A549 (cell line): ENCODE data around the gene MIB1. TPM values are rescaled to one million over a fixed set of nuclear protein-coding genes. Genes with fewer than 3 reads are reported as not detected.

ENCODE experiments used
- ATAC-seq, 2 experiments: fragments of 200-7000 bp in 1 of 2; fragments of >200 bp in 1 of 2; cut with Nextera tagmentation in 1 of 2; cut with Tn5 transposase in 1 of 2; 3 replicates each; pipeline versions ENCODE4 v1.8.0 to v1.9.1; 2018 to 2020; ENCODE audit warnings: mild to moderate bottlenecking in 1 of 2, moderate library complexity in 1 of 2
- CTCF ChIA-PET: fragments of 300-600 bp; sonication (Branson Sonifier 250); formaldehyde crosslinking; extraction: SDS; loops from one replicate; lab custom pipeline; 2021; ENCODE audit warnings: antibody characterized with exemption, inconsistent platforms; lab: Yijun Ruan, JAX
- POLR2A ChIA-PET: fragments of 350-600 bp; formaldehyde crosslinking; extraction: SDS; loops from one replicate; lab custom pipeline; 2021; ENCODE audit warnings: antibody characterized with exemption, inconsistent platforms; lab: Yijun Ruan, JAX
- DNase-seq, 2 experiments: peaks; one replicate each; pipeline versions ENCODE4 v3.0.0 to v3.0.0-alpha.2; 2011 to 2016; ENCODE audit warnings: low read depth in 1 of 2, low spot score in 1 of 2
- FAIRE-seq: peaks from 2 replicates; lab custom pipeline; 2011; peaks lifted over from hg19 to GRCh38; lab: Jason Lieb, UNC
- H3K27ac ChIP-seq, 2 experiments: fragments of >200 bp; sonication (Bioruptor Twin); formaldehyde crosslinking; 3 replicates each; pipeline ENCODE4 v1.5.1; 2016 to 2017
- H3K4me1 ChIP-seq: fragments of >200 bp; sonication (Bioruptor Twin); formaldehyde crosslinking; 3 replicates; pipeline ENCODE4 v1.6.1; 2016
- H3K4me2 ChIP-seq: fragments of >200 bp; sonication (Bioruptor Twin); formaldehyde crosslinking; 3 replicates; pipeline ENCODE4 v1.6.1; 2016
- H3K4me3 ChIP-seq: fragments of >200 bp; sonication (Bioruptor Twin); formaldehyde crosslinking; 3 replicates; pipeline ENCODE4 v1.5.1; 2016
- H3K9me3 ChIP-seq: fragments of >200 bp; sonication (Bioruptor Twin); formaldehyde crosslinking; 3 replicates; pipeline ENCODE4 v1.6.1; 2016
- CHD2 ChIP-seq: fragments of 150-350 bp; IDR thresholded peaks from 2 replicates; pipeline ENCODE4 v1.6.1; 2014; ENCODE audit warnings: low read length; ENCODE audit not compliant: partially characterized antibody
- HEYL ChIP-seq: fragments of 250-450 bp; sonication (Bioruptor Pico); IDR thresholded peaks from 2 replicates; pipeline ENCODE4 v1.8.0; 2021; ENCODE audit warnings: mild to moderate bottlenecking, moderate library complexity
- JUN ChIP-seq, 2 experiments: fragments of >200 bp; sonication (Bioruptor Twin); formaldehyde crosslinking; IDR thresholded peaks; 2 replicates in 1 of 2; 3 replicates in 1 of 2; pipeline ENCODE4 v1.6.1; 2016 to 2017
- KDM5A ChIP-seq: fragments of 200-600 bp; sonication (generic); IDR thresholded peaks from 2 replicates; pipeline ENCODE4 v1.6.1; 2016; ENCODE audit warnings: antibody characterized with exemption, mild to moderate bottlenecking
- MAZ ChIP-seq: fragments of 150-350 bp; IDR thresholded peaks from 2 replicates; pipeline ENCODE4 v1.6.1; 2014; ENCODE audit warnings: antibody characterized with exemption, low read depth, low read length, borderline replicate concordance
- NFE2L2 ChIP-seq: fragments of 150-350 bp; conservative IDR thresholded peaks from 2 replicates; pipeline ENCODE4 v1.6.1; 2014; ENCODE audit warnings: low read length
- NR3C1 ChIP-seq: fragments of >200 bp; sonication (Bioruptor Twin); formaldehyde crosslinking; IDR thresholded peaks from 3 replicates; pipeline ENCODE4 v1.6.1; 2017
- RAD21 ChIP-seq, 2 experiments: fragments of >200 bp in 1 of 2; sonication (Bioruptor Twin) in 1 of 2; formaldehyde crosslinking in 1 of 2; IDR thresholded peaks in 1 of 2; conservative IDR thresholded peaks in 1 of 2; 2 replicates in 1 of 2; 3 replicates in 1 of 2; pipeline ENCODE4 v1.6.1; 2012 to 2018; ENCODE audit warnings: inconsistent platforms in 1 of 2
- WGBS: methylation state at CpG from one replicate; pipeline ENCODE4 v1.1.6; 2017; ENCODE audit errors: missing lambda C conversion rate; 5-methylcytosine and 5-hydroxymethylcytosine counted together
- polyA plus RNA-seq, 4 experiments: library from polyadenylated mRNA; depleted of rRNA in 3 of 4; stranded (reverse); fragments of >200 nt; fragmentation: RNase III in 1 of 4; extraction: RNeasy Plus Mini Kit Qiagen cat#74134 plus additional on column Dnase treatment in 1 of 4; gene quantifications; 2 replicates in 3 of 4; 3 replicates in 1 of 4; pipeline ENCODE4 v1.2.3, GENCODE V29; 2011 to 2017
- small RNA-seq, 6 experiments: library from RNA; depleted of rRNA; stranded (forward); fragments of <200 nt; gene quantifications; one replicate each; pipeline ENCODE3, GENCODE V24; 2012
- TF ChIP-seq, protein P1 (sequence below): fragments of 200-600 bp; sonication (generic); IDR thresholded peaks from 2 replicates; pipeline ENCODE4 v1.6.1; 2016; ENCODE audit warnings: antibody characterized with exemption, mild to moderate bottlenecking, moderate library complexity

MIB1 gene
- polyA plus RNA-seq, 2 of the 4 experiments (the other 2 are of a cell fraction), result 9.6 to 22.2 TPM

DNA sequence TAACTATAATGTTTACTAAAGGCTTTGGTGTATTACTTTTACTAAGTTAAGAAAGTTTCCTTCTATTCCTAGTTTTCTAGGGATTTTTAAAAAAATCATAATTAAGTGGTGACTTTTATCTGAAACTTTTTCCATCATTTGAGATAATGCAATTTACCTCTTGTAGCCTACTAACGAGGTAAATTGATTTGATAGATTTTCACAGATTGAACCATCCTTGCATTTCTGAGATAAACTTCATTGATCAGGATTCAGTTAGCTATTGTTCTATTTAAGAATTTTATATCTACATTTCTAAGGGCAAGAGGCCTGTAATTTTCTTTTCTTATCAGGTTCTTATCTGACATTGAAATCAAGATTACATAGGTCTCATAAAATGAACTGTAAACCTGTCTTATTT lies 178.1 kb downstream of the MIB1 start:
- Histone ChIP-seq H3K4me1 (no peaks in the 10 kb centered on the region), H3K4me3 (no peak overlapping the region), H3K9me3 (peaks cover 7% of the 10 kb centered on the region; the same call in 2 of the 3 replicates), H3K4me2 (no peak overlapping the region), H3K27ac (no peak overlapping the region)
- ChIA-PET POLR2A (no interaction called here), CTCF (no interaction called here)
- no peak for DNase-seq
- no peak for ATAC-seq
- FAIRE-seq, result no peak
- 12% methylated on average over 1 of the region's 1 CpG for WGBS
- TF ChIP-seq, protein P1, sequence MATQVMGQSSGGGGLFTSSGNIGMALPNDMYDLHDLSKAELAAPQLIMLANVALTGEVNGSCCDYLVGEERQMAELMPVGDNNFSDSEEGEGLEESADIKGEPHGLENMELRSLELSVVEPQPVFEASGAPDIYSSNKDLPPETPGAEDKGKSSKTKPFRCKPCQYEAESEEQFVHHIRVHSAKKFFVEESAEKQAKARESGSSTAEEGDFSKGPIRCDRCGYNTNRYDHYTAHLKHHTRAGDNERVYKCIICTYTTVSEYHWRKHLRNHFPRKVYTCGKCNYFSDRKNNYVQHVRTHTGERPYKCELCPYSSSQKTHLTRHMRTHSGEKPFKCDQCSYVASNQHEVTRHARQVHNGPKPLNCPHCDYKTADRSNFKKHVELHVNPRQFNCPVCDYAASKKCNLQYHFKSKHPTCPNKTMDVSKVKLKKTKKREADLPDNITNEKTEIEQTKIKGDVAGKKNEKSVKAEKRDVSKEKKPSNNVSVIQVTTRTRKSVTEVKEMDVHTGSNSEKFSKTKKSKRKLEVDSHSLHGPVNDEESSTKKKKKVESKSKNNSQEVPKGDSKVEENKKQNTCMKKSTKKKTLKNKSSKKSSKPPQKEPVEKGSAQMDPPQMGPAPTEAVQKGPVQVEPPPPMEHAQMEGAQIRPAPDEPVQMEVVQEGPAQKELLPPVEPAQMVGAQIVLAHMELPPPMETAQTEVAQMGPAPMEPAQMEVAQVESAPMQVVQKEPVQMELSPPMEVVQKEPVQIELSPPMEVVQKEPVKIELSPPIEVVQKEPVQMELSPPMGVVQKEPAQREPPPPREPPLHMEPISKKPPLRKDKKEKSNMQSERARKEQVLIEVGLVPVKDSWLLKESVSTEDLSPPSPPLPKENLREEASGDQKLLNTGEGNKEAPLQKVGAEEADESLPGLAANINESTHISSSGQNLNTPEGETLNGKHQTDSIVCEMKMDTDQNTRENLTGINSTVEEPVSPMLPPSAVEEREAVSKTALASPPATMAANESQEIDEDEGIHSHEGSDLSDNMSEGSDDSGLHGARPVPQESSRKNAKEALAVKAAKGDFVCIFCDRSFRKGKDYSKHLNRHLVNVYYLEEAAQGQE, result no peak
- TF ChIP-seq HEYL (CRISPR knock-in tag), result no peak
- TF ChIP-seq CHD2, result no peak
- TF ChIP-seq MAZ, result no peak
- no peak for TF ChIP-seq KDM5A
- TF ChIP-seq NFE2L2, result no peak
- no peak for TF ChIP-seq NR3C1
- no peak for TF ChIP-seq RAD21 (conservative IDR thresholded peaks at IDR 0.05 in 1 of 2, IDR thresholded peaks at IDR 0.05 in 1 of 2)
- TF ChIP-seq JUN (IDR thresholded peaks at IDR 0.05), result no peak
- TF ChIP-seq, all 56 proteins: peak for 0

Small RNA genes lying within 50 kb of the gene (small RNA-seq; reads per million reads assigned to genes)
- 0 reads per million in 6 experiments for gene AC103987.3
- gene RF00019, result 0 reads per million in 6 experiments
- 0 to 0.49 (median 0) reads per million in 6 experiments for gene RF00045
- gene RF01241, result 0 reads per million in 6 experiments
- gene RN7SL233P, result 0 reads per million in 6 experiments
- 0 to 0.35 (median 0) reads per million in 6 experiments for gene RNU6-1038P

Other genes with a start within 250 kb of the MIB1 start
- 9.1 and 13.2 TPM in 2 replicates for gene ESCO1, start 140.1 kb upstream of the MIB1 start, polyA plus RNA-seq (2011; rRNA removed)
- 7.2 to 7.9 TPM (median 7.7 TPM) in 3 replicates for gene ESCO1, start 140.1 kb upstream of the MIB1 start, polyA plus RNA-seq (2017; fragmentation: RNase III; extraction: RNeasy Plus Mini Kit Qiagen cat#74134 plus additional on column Dnase treatment)
- 49.3 and 139 TPM in 2 replicates for gene SNRPD1, start 128.5 kb upstream of the MIB1 start, polyA plus RNA-seq (2011; rRNA removed)
- gene SNRPD1, start 128.5 kb upstream of the MIB1 start, polyA plus RNA-seq (2017; fragmentation: RNase III; extraction: RNeasy Plus Mini Kit Qiagen cat#74134 plus additional on column Dnase treatment), result 356 to 402 TPM (median 378 TPM) in 3 replicates
- gene ABHD3, start 36.0 kb upstream of the MIB1 start, polyA plus RNA-seq (2011; rRNA removed), result 24.4 and 24.7 TPM in 2 replicates
- 20.9 to 28.0 TPM (median 23.7 TPM) in 3 replicates for gene ABHD3, start 36.0 kb upstream of the MIB1 start, polyA plus RNA-seq (2017; fragmentation: RNase III; extraction: RNeasy Plus Mini Kit Qiagen cat#74134 plus additional on column Dnase treatment)